CD4-positive, alpha-beta memory T cell (primary cell): Measurements from ENCODE around the gene FMO2. TPM values are rescaled to one million over a fixed set of nuclear protein-coding genes. Genes with fewer than 3 reads are reported as not detected.

ENCODE experiments used
- CTCF ChIA-PET: fragments of 350-600 bp; sonication (Branson Sonifier 250); formaldehyde crosslinking; loops from one replicate; lab custom pipeline; 2021; ENCODE audit warnings: inconsistent platforms; ENCODE audit not compliant: partially characterized antibody; lab: Charles Lee
- POLR2A ChIA-PET: fragments of 350-600 bp; sonication (Branson Sonifier 250); formaldehyde crosslinking; loops from one replicate; lab custom pipeline; 2021; ENCODE audit not compliant: partially characterized antibody; lab: Charles Lee
- DNase-seq, 5 donors: peaks; one replicate each; pipeline versions ENCODE4 v3.0.0 to v3.0.0-alpha.2; 2020 to 2022; ENCODE audit warnings: mixed read lengths in 1 of 5
- H3K27ac ChIP-seq: one replicate; pipeline ENCODE4 v1.7.0; 2013; ENCODE audit warnings: low read depth, low read length
- H3K27me3 ChIP-seq: 2 replicates; pipeline ENCODE4 v1.7.0; 2013; ENCODE audit warnings: mild to moderate bottlenecking, low read length, moderate library complexity; ENCODE audit not compliant: insufficient read depth
- H3K36me3 ChIP-seq: 2 replicates; pipeline ENCODE4 v1.7.0; 2013; ENCODE audit warnings: mild to moderate bottlenecking, low read length, moderate library complexity; ENCODE audit not compliant: insufficient read depth
- H3K4me1 ChIP-seq: 2 replicates; pipeline ENCODE4 v1.7.0; 2013; ENCODE audit warnings: mild to moderate bottlenecking, low read length, moderate library complexity; ENCODE audit not compliant: insufficient read depth
- H3K4me3 ChIP-seq, 2 donors: one replicate each; pipeline ENCODE4 v1.7.0; 2013; ENCODE audit warnings: low read length in 2 of 2, mild to moderate bottlenecking in 1 of 2
- H3K9me3 ChIP-seq, 2 donors: one replicate each; pipeline ENCODE4 v1.7.0; 2013; ENCODE audit warnings: low read length in 2 of 2, control low read depth in 1 of 2; ENCODE audit not compliant: control insufficient read depth in 1 of 2
- H3K27ac Mint-ChIP-seq, 7 donors: one replicate each; pipeline ENCODE4 v1.8.0; 2020 to 2021; ENCODE audit warnings: mixed read lengths in 7 of 7, mild to moderate bottlenecking in 6 of 7, inconsistent platforms in 3 of 7, moderate library complexity in 3 of 7
- H3K27me3 Mint-ChIP-seq, 2 donors: one replicate each; pipeline ENCODE4 v1.8.0; 2020 to 2021; ENCODE audit warnings: mixed read lengths in 2 of 2
- H3K36me3 Mint-ChIP-seq, 2 donors: one replicate each; pipeline ENCODE4 v1.8.0; 2020 to 2021; ENCODE audit warnings: mixed read lengths in 2 of 2, inconsistent platforms in 1 of 2, mild to moderate bottlenecking in 1 of 2
- H3K4me1 Mint-ChIP-seq, 4 donors: one replicate each; pipeline ENCODE4 v1.8.0; 2020 to 2021; ENCODE audit warnings: mixed read lengths in 4 of 4, mild to moderate bottlenecking in 1 of 4
- H3K4me3 Mint-ChIP-seq, 8 donors: one replicate each; pipeline ENCODE4 v1.8.0; 2020 to 2021; ENCODE audit warnings: mixed read lengths in 8 of 8, mild to moderate bottlenecking in 7 of 8, moderate library complexity in 6 of 8, inconsistent platforms in 3 of 8
- H3K9me3 Mint-ChIP-seq, 8 donors: one replicate each; pipeline ENCODE4 v1.8.0; 2020 to 2021; ENCODE audit warnings: mixed read lengths in 8 of 8, mild to moderate bottlenecking in 5 of 8, inconsistent platforms in 3 of 8, moderate library complexity in 1 of 8
- intact Hi-C: fragments of 100-400 bp; cut with micrococcal nuclease; formaldehyde crosslinking; loops from one replicate; pipeline ENCODE4 v1.15.1; 2023
- polyA plus RNA-seq, 2 donors: library from polyadenylated mRNA; unstranded; fragments of 300-500 nt; fragmentation: Illumina TruSeq; gene quantifications; one replicate each; pipeline ENCODE4 v1.2.3, GENCODE V29; 2021
- total RNA-seq, 2 experiments: library from RNA; stranded (reverse); gene quantifications; one replicate each; pipeline ENCODE4 v1.2.3, GENCODE V29; 2021

The FMO2 gene
- total and polyA plus RNA-seq, 4 experiments from 2014 or later: not detected

- peaks cover 0 to 3% (median 2%) of the 10 kb centered on the region in 4 donors for H3K4me1 Mint-ChIP-seq
- no peaks in the 10 kb centered on the region for H3K36me3 ChIP-seq
- no peaks in the 10 kb centered on the region for H3K36me3 Mint-ChIP-seq
- no peak overlapping the region for H3K4me3 Mint-ChIP-seq
- no peak overlapping the region for H3K4me3 ChIP-seq
- H3K27ac Mint-ChIP-seq: no peak overlapping the region
- intact Hi-C loops: no loop called here
- peaks cover 16 to 20% of the 10 kb centered on the region in 2 donors for H3K27me3 Mint-ChIP-seq
- no peak for DNase-seq
- POLR2A ChIA-PET: no interaction called here
- no peak overlapping the region for H3K27ac ChIP-seq
- peaks cover 8% of the 10 kb centered on the region for H3K27me3 ChIP-seq
- no peaks in the 10 kb centered on the region for H3K9me3 ChIP-seq
- H3K9me3 Mint-ChIP-seq: no peaks in the 10 kb centered on the region
- CTCF ChIA-PET: interaction anchor here (1.0 to 1.7 kb wide), 2 partner anchors 12 to 56 kb away, joined by 3 to 4 read pairs; partner anchors contain the start of gene FMO4
- no peaks in the 10 kb centered on the region for H3K4me1 ChIP-seq
Measured at GRCh38 chr1:171257607-171258076, 72.5 kb downstream of the FMO2 start.

GRCh38 chr1:171258429-171258828 is 73.3 kb downstream of the FMO2 start:
- no peak overlapping the region for H3K4me3 Mint-ChIP-seq
- Histone ChIP-seq H3K4me1 (no peaks in the 10 kb centered on the region), H3K9me3 (no peaks in the 10 kb centered on the region), H3K27me3 (peaks cover 3% of the 10 kb centered on the region), H3K27ac (no peak overlapping the region), H3K36me3 (no peaks in the 10 kb centered on the region), H3K4me3 (no peak overlapping the region)
- H3K27ac Mint-ChIP-seq: no peak overlapping the region
- no peak for DNase-seq
- CTCF ChIA-PET: interaction anchor here (1.2 kb wide), 1 partner anchor 23 kb away, joined by 3 read pairs; no protein-coding TSS in a partner anchor
- no peaks in the 10 kb centered on the region for H3K36me3 Mint-ChIP-seq
- intact Hi-C loops: no loop called here
- H3K9me3 Mint-ChIP-seq: no peaks in the 10 kb centered on the region
- H3K4me1 Mint-ChIP-seq: no peaks in the 10 kb centered on the region
- POLR2A ChIA-PET: no interaction called here
- H3K27me3 Mint-ChIP-seq: peaks cover 13 to 16% of the 10 kb centered on the region in 2 donors

- no peaks in the 10 kb centered on the region for H3K27me3 ChIP-seq
- H3K36me3 ChIP-seq: no peaks in the 10 kb centered on the region
- H3K4me3 ChIP-seq: no peak overlapping the region
- no peak overlapping the region for H3K4me3 Mint-ChIP-seq
- H3K27me3 Mint-ChIP-seq: peaks cover 10 to 14% of the 10 kb centered on the region in 2 donors
- ChIA-PET POLR2A (no interaction called here), CTCF (interaction anchor here (1.2 kb wide), 1 partner anchor 23 kb away, joined by 3 read pairs; no protein-coding TSS in a partner anchor)
- no peaks in the 10 kb centered on the region for H3K9me3 ChIP-seq
- H3K9me3 Mint-ChIP-seq: no peaks in the 10 kb centered on the region
- no peaks in the 10 kb centered on the region for H3K4me1 Mint-ChIP-seq
- intact Hi-C loops: no loop called here
- no peaks in the 10 kb centered on the region for H3K4me1 ChIP-seq
- no peak overlapping the region for H3K27ac ChIP-seq
- H3K27ac Mint-ChIP-seq: no peak overlapping the region
- no peak for DNase-seq
- no peaks in the 10 kb centered on the region for H3K36me3 Mint-ChIP-seq
Measured at GRCh38 chr1:171258943-171259342, 73.8 kb downstream of the FMO2 start.

Other genes starting within 250 kb of the FMO2 start
- not detected for gene MROH9, start 249.8 kb upstream of the FMO2 start, total RNA-seq
- not detected for gene MROH9, start 249.8 kb upstream of the FMO2 start, polyA plus RNA-seq
- gene FMO3, start 94.4 kb upstream of the FMO2 start, total RNA-seq: not detected
- not detected for gene FMO3, start 94.4 kb upstream of the FMO2 start, polyA plus RNA-seq
- not detected for gene FMO1, start 63.2 kb downstream of the FMO2 start, total RNA-seq
- not detected for gene FMO1, start 63.2 kb downstream of the FMO2 start, polyA plus RNA-seq
- gene FMO4, start 128.9 kb downstream of the FMO2 start, total RNA-seq: 1 to 10 TPM; 2.7 to 3.6 TPM
- gene FMO4, start 128.9 kb downstream of the FMO2 start, polyA plus RNA-seq: 1 to 10 TPM; 1.8 to 3.0 TPM